HG03469 (cell line): ENCODE measurements around the gene ARVCF.

ENCODE experiments used
- ATAC-seq: cut with Tn5 transposase; IDR thresholded peaks from one replicate; pipeline ENCODE4 v1.9.1; 2021; ENCODE audit warnings: mild to moderate bottlenecking, moderate library complexity, moderate number of reproducible peaks; ENCODE audit not compliant: unreplicated experiment

Gene ARVCF

DNA sequence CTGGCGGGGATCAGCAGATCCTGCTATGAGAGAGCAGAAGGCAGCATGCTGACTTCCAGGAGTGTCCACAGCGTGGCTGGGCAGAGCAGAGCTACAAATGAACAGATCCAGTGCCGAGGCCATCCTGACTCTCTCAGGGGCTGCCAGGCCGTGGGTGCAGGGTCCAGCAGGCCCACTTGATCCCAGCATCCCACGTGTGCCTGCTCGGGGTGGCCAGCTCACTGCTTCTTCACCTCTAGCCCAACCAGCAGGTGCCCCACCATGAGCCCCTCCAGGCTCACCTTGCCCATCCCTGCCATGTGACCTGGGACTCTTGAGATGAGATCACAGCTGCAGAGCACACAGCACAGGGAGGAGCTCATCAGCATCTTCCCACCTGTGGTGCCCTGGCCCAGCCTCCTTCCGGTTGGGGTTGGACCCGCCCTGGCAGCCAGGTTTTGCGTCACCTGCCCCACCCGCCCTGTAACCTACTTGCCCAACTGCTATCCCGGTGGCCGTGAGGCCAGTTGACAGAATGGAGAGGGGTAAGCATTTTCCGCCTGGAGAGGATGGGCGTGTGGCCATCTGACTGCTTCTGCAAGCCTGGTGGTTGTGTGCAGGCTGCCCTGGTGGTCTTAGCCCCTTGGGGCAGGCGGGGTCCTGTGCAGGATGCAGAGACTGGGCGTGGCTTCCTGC lies 15.2 kb upstream of the ARVCF start:
- ATAC-seq = no peak

DNA sequence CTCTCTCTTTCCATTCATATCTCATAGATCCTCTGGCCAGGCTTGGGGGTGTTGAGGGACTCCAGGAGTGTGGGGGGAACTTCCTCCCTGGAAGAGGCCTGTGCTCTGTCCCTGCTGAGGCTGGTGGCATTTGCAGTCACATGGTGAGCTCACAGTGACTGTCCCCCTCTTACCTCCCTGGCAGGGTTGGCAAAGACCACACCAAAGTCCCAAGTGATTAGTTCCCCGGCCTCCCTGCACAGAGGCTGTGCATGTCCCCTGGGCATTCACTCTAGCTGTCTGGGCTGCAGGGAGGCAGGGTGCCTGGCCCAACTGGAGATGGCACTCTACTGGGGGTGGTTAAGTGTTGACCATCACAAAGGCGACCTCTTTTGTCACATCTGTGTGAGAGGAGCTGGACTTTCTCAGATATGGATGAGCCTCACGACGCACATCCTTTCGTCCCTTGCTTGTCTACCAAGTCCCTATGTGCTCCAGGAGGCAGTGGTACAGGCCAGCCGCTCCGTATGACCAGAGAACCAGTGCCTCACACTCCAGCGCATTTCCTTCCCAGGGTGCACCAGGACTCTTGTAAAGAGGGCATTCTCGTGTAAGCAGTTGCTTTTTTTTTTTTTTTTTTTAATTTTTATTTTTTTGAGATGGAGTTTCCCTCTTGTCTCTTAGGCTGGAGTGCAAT lies 13.1 kb upstream of the ARVCF start:
- no peak for ATAC-seq

DNA sequence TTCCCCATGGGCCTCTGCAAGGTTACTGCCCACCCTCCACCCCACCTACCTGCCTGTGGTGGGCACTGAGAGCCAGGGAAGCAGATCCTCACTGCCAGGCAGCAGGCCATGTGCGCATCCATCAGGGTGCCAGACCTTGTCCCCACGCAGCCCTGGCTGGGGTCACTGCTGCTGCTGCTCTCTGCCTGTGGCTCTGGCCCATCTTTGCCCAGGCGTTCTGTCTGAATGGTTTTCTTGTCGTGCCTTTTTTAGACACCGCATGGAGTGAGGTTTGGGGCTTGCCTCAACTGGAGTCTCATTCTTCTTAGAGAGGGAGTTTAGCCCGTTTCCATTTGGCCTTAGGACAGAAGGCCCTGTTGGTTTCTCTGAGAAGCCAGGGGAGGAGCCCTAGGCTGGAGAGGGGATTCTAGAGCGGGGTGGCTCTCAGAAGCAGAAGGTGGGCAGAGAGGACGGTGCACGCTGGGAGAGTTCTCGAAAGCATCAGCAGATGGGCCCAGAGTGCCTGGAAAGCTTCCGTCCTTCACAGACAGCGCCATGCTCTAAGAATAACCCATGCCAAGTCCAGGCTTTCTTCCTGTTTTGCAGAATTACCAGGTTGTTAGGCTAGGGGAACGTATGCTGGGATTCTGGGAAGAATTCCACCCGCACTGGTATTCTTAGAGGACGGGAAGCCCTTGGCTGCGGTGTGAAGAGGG lies 12.4 kb upstream of the ARVCF start:
- ATAC-seq = no peak

DNA sequence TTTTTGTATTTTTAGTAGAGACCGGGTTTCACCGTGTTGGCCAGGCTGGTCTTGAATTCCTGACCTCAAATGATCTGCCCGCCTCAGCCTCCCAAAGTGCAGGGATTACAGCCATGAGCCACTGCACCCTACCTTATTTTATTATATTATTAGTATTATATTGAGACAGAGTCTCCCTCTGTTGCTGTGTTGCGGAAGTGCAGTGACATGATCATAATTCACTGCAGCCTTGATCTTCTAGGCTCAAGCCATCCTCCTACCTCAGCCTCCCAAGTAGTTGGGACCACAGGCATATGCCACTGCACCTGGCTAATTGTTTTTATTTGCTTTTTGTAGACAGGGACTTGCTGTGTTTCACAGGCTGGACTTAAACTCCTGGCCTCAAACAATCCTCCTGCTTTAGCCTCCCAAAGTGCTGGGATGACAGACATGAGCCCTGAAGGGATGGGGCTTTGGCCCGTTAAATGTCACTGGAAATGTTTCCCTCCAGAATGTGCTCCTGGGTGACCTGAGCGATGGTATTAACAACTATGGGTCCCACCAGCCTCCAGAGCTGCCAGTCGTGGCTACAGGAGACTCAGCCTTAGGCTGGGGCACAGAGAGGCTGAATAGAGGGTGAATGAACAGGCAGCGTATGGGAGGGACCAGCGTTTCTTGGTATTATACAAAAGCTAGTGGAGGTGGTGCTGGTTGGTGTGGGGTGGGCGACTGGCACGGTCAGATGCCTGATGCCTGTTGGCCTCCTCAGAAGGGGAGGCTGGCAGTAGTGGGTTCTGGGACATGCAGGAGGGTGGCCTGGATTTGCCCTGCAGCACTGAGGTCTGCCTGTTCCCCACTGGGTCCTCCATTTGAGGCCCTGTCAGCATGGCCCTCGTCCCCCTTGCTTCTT lies 11.6 kb upstream of the ARVCF start:
- ATAC-seq = no peak

DNA sequence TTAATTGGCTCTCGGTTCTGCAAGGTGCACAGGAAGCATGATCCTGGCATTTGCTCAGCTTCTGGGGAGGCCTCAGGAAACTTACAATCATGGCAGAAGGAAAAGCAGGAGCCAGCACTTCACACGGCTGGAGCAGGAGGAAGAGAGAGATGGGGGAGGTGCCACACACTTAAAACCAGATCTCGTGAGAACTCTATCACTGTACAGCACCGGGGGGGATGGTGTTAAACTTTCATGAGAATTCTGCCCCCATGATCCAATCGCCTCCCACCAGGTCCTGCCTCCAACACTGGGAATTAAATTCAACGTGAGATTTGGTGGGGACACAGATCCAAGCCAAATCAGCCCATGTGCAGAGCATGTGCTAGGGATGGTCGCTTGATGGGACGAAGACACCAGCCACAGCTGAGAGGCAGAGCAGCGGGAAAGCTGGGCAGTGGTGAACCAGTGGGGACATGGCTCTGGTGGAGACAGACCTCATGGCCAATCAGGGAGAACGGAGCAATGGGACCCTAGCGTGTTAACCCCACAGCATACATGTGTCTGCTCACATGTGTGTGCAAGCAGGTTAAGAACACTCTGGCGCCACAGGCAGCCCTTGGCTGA lies 10.5 kb upstream of the ARVCF start:
- ATAC-seq = no peak

DNA sequence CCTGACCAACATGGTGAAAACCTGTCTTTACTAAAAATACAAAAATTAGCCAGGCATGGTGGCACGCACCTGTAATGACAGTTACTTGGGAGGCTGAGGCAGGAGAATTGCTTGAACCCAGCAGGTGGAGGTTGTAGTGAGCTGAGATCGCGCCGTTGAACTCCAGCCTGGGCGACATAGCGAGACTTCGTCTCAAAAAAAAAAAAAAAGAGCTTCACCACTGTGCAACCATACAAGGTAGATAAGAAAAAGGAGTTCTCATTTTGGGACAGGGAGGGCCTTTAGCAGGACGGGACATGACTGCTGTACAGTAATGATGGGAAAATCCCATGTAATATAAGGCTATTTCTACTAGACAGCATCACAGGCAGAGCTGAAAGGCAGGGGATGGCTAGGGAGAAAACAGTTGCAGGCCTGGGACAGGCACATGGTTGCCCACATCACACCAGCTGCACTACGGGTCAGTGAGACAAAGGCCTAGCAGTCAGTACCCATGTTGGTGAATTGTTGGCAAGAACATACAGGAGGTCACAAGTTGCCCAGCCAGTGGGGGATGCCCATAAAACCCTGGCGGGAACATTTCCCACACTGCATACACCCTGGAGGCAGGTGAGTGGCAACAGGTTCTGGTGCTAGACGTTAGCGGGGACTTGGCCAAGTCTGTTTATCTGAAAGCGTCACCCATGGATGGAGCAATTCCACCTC lies 9.7 kb upstream of the ARVCF start:
- no peak for ATAC-seq

DNA sequence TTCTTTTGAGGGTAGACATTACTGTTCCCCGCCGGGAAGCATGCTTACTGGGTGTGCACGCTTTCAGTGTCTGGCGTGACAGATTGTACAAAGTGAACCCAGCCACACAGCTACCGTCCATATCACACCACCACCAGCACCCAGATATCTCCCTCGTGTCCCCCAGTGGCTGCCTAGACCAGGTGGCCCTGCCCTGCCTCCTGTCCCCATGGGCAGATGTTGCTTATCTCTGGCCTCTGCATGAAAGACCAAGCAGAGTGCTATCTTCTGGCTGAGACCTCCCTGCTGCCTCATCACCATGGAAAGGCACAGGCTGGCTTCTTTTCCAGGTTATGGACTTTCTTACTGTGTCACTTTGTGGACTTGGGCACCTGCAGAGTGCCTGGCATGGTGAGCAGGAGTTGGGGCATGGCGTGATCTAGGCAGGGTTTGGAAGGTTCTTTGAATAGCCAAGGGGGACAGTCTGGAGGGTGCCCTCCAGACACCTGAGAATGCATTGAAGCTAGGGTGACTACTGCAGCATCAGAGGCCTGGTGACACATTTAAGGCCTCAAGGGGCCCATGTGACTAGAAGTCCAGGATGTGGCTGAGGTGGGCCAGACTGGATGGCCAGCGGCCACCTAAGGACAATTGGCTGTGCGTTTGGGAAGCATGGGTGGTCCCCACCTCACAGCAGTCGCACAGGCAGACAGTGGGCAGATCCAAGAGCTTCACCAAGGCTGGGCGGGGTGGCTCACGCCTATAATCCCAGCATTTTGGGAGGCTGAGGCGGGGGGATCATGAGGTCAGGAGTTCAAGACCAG lies 9.0 kb upstream of the ARVCF start:
- ATAC-seq = no peak

DNA sequence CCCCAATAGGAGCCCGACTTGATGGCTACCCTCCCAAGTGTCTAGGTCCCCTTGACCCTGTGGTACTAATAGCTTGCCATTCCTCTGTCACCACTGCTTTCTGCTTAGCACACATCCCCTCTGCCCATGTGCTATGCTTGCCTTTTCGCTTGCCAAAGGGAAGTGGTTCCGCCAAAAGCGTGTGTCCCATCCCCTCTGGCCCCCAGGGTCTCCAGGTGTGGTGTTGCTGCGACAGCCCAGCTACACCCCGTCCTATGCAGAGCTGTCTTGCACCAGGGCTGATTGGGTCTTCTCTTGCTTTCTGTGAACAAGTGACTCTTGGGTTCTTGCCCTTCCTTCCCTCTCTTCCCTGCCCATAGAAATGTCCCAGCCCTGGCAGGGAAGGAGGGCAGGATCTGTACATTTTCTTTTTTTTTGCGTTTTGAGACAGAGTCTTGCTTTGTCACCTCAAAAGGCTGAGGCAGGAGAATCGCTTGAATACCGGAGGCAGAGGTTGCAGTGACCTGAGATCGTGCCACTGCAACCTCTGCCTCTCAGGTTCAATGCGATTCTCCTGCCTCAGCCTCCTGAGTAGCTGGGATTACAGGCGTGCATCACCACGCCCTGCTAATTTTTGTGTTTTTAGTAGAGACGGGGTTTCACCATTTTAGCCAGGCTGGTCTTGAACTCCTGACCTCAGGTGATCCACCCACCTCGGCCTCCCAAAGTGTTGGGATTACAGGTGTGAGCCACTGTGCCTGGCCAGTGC lies 8.2 kb upstream of the ARVCF start:
- ATAC-seq = no peak

DNA sequence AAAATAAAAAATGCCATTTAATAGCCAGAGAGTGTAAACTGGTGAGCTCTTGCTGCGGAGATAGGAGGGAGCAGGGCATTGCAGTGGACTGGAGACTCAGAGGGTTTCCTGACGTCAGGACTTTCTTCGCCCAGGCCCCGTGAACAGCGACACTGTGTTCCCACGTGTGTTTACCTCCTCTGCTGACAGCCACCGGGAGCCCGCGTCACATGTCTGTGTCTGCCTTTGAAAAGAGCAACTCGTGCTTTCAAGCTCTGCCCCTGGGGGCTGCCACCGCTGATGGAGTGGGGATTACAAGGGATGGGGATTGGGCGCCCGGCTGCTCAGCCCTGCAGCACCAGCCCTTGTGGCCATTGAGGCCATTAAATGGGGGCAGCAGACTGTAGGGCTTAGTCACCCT lies 7.6 kb upstream of the ARVCF start:
- no peak for ATAC-seq

DNA sequence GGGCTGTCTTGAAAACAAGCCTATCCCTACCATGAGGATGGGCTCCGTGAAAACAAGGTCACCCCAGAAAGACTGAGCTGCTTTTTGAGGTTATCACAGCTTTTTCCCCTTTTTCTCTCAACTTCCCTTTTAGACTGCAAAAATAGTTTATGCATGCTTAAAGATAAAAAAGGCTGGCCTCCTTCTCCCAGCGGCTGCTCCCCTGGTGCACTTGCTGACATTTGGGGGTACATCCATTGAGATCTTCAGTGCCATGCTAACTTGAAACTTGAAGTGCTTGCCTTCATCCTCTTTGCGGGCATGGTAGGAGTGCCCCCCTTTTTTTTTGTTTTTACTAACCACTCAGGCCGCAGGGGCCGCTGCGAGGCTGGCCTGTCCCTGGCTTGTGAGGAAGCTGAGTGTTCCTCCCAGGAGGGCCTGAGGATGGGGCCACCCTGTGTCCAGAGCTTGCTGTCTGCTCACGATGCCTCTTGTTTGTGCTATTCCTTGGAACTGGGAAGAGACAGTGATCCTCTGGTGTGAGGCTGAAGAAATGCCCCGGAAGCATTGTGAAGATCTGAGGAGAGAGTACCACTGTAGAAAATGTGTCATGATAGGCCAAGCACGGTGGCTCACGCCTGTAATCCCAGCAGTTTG lies 6.5 kb upstream of the ARVCF start:
- no peak for ATAC-seq

DNA sequence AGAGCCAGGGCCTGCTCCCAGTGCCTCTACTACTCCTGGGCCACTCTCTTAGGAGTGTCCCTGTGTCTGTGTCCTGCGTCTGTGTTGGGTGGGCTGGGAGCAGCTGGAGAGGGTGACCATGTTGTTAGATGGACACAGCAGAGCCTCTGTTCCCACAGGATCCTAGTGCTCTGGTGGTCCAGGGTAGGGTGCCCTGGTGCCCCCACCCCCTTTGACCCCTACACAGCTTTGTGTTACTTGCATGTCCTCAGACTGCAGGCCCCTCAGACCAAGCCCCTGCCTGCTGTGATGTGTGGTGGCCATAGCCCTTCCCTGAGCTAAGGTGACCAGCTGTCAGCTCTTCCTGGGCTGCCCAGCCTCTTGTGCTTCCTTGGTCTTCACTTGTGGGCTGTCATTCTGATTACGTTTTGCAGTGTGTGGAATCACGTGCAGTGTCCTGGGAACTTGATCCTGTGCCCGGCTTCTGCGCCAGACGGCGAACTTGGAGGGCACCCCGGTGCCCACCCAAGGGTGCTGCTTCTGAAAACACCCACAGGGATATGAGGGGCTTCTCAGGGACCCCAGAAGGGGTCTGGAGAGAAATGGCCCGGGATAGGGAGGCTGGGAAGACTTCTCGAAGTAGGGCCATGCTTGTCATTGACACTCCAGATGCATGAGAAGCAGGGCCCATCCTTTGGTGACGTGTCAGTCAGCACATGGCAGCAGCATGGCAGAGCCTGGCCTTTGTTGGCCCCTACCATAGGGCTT lies 5.8 kb upstream of the ARVCF start:
- ATAC-seq = no peak

DNA sequence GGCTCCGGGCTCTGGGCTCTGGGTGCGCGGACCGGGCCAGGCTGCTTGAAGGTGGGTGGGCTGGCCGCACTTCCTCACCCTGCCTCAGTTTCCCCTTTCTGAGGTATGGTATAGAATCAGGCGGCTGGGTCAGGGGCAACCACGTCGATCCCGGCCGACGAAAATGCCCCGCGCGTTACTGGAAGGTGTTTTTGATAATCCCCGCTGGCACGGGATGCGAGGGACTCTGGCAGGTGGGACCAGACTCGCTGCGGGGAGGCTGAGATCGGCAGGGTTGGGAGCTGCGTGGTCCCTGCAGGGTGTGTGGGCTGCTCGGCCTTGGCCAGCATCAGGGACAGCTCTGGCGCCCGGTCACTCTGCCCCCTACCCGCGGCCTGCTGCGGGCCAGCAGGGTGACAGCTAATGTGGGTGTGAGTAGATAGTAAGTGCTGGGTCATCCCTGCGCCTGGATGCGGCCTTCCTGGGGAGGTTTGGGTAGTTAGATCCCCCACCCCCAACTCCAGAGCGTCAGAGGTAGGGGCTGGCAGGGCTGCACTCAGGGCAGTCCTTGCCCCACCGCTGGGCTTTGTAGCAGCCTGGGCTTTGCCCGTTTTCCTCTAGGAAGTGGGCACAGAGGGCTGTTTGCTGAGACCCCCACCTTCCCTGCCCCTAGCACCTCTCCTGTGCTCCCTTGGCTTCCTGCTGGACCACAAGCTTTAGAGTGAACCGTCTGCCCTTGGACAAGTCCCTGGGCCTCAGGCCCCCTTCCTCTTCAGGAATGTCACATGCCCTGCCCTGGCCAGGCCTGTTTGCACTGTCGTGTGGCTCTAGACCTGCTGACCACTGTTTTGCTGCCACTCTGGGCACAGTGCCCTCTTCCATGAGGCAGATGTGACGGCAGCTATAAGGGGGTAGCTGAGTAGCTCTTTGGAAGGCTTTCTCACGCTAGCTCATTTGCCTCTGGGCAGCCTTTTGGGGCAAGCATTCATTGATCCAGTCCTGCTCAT lies 4.9 kb upstream of the ARVCF start:
- no peak for ATAC-seq

DNA sequence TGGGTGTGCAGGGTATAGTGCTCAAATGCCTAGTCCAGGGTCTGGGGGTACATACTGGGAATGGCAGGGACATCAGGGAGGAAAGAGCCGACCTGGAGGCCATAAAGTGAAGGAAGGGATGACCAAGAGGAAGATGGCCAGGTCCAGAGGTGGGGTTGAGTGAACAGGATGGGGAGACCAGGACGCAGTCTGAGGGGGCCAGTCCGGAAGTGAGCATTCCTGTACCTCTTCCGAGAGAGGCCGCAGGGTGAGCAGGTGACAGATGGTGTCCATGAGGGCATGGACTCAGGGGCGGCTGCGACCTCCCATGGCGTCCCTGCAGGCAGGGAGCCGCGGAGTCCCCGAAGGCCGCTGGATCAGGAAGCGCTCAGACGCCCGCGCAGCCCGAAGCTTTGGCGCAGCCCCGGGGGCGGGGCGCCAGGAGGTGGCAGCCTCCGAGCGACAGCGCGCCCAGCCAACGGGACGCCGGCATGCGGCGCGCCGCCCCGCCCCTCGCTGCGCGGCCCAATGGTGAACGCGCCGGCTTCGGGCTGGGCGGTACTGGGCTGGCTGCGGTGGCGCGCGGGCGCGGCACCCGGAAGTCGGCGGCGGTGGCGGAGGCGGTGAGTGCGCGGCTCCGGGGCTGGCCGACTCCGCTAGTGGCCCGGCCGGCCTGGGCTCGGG lies 4.0 kb upstream of the ARVCF start, which contains the start of gene TANGO2:
TANGO2 (plus strand) TSS at position 578 of the 663 bp plus-strand sequence. CDS start 15,689 bp downstream, outside the sequence.
- ATAC-seq = peak; percentile 47

DNA sequence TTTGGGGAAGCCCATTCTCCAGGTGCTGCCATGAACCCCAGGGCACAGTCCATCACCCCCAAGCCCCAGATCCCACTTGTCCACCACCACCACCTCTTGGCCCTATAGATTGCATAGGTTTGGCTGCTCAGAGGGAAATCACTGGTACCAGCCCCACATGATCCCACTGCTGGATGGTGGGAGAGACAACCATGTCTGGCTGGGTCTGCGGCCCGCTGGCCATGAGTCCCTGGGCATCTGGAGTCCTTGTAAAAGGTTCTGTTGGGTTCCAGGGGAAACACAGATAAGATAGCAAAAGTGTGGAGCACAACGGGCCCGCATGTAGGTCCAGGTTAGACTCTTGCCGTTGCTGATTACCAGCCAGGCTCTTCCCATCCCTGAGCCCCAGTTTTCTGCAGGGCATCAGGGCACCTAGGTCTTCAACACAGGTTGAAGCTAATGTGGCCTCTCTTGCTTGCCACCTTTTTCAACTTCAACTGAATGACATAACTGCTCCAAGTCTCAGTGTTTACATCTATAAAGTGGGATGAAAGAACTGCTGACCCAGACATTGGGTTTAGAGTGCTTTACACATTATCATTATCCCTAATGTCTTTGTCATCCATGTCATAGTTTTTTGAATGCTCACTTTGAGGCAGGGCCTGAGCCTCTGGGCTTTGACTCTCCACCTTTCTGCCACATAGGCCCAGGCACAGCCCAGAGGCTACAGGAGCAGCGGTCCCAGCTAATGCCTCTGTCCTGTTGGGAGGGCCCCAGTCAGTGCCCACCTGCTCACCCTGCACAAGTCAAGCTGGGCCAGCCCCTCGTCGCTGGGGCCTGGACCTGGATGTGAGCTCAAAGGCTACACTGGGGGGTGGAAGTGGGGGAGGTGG lies 3.3 kb upstream of the ARVCF start:
- ATAC-seq = no peak

DNA sequence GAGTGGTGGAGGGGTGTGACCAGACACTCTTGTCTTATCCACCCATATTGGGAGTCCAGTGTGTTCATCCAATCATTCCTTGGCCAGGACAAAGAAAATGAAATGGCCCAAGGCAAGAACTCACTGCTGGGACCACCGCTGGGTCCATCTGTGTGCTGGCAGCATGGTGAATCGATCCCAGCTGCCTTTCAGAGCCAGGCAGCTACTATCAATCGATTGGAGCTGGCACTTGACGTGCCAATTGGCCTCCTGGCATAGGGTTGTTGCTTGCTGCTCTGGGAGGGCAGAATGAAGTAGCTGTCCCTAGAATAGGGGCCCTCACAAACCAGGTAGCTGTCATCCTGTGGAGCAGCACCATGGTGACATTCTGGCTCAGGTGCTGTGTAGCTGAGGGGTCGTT lies 1.4 kb upstream of the ARVCF start:
- no peak for ATAC-seq
